Adrenal gland (tissue), 5 donors: ENCODE results near the gene ITPRID1.

ENCODE experiments used
- CTCF ChIP-seq, 6 experiments: fragments of 450-650 bp in 4 of 6; fragments of 200-600 bp in 2 of 6; sonication (generic) in 1 of 6; IDR thresholded peaks; 1 replicate in 5 of 6; 2 replicates in 1 of 6; pipeline versions ENCODE4 v1.5.1 to v1.8.0; 2016 to 2021; ENCODE audit warnings: antibody characterized with exemption in 6 of 6, mild to moderate bottlenecking in 2 of 6, moderate library complexity in 1 of 6
- POLR2A ChIP-seq, 2 donors: fragments of 450-650 bp; IDR thresholded peaks; one replicate each; pipeline ENCODE4 v1.6.1; 2017; ENCODE audit warnings: antibody characterized with exemption in 2 of 2, mild to moderate bottlenecking in 2 of 2, moderate library complexity in 1 of 2
- donor health status: DM: no; HTN: no; CAD: no.

GRCh38 chr7:31549611-31550010 is 35.7 kb downstream of the ITPRID1 start:
- TF ChIP-seq POLR2A (IDR thresholded peaks at IDR 0.05): no peak
- TF ChIP-seq CTCF (IDR thresholded peaks at IDR 0.05): no peak
